Retinal pigment epithelial cell (primary cell): ENCODE results near the gene TMX4.
A peak's percentile ranks its signal among the peaks of the same experiment; 100 is the strongest.

Experiments
- DNase-seq: peaks from one replicate; pipeline ENCODE4 v3.0.0-alpha.2; 2010; ENCODE audit warnings: low read depth
- H3K4me3 ChIP-seq: 2 replicates; pipeline ENCODE4 v1.5.1; 2011; ENCODE audit warnings: mild to moderate bottlenecking, low read length, control low read depth, moderate library complexity
- CTCF ChIP-seq: conservative IDR thresholded peaks from 2 replicates; pipeline ENCODE4 v1.5.1; 2011; ENCODE audit warnings: low read depth, low read length, control low read depth, inconsistent platforms

TMX4 gene

GRCh38 chr20:8019998-8020247 lies 362 bp upstream of the TMX4 start:
- peak overlapping the region; percentile 66 for H3K4me3 ChIP-seq
- DNase-seq = no peak
- TF ChIP-seq CTCF = no peak

- peak overlapping the region; percentile 66 for H3K4me3 ChIP-seq
- DNase-seq = no peak
- no peak for TF ChIP-seq CTCF
Measured at GRCh38 chr20:8018958-8019245, 659 bp downstream of the TMX4 start.

- H3K4me3 ChIP-seq = no peak overlapping the region
- no peak for DNase-seq
- no peak for TF ChIP-seq CTCF
Measured at GRCh38 chr20:8012724-8013123, 6.8 kb downstream of the TMX4 start.

- no peak overlapping the region for H3K4me3 ChIP-seq
- no peak for TF ChIP-seq CTCF
- no peak for DNase-seq
Measured at GRCh38 chr20:8008733-8009132, 10.8 kb downstream of the TMX4 start.

- H3K4me3 ChIP-seq = no peak overlapping the region
- no peak for DNase-seq
- no peak for TF ChIP-seq CTCF
Measured at GRCh38 chr20:8007490-8007889, 12.1 kb downstream of the TMX4 start.

- no peak for DNase-seq
- no peak for TF ChIP-seq CTCF
- H3K4me3 ChIP-seq = no peak overlapping the region
Measured at GRCh38 chr20:8005575-8006366, 13.8 kb downstream of the TMX4 start.

- H3K4me3 ChIP-seq = no peak overlapping the region
- no peak for TF ChIP-seq CTCF
Measured at GRCh38 chr20:8005033-8005432, 14.5 kb downstream of the TMX4 start.

More at GRCh38 chr20:8005033-8005432, 14.5 kb downstream of the TMX4 start:
- DNase-seq = no peak
